HEK293 (cell line): ENCODE data around the gene KCNK6.
A peak's percentile ranks its signal among the peaks of the same experiment; 100 is the strongest.

Source experiments
- GFI1B ChIP-seq: fragments of 450-650 bp; formaldehyde crosslinking; IDR thresholded peaks from 2 replicates; pipeline ENCODE4 v1.5.1; 2016; ENCODE audit warnings: missing biosample characterization, missing genetic modification characterization
- KLF1 ChIP-seq: fragments of 450-650 bp; formaldehyde crosslinking; IDR thresholded peaks from 2 replicates; pipeline ENCODE4 v1.5.1; 2016; ENCODE audit warnings: missing biosample characterization, missing genetic modification characterization
- KLF16 ChIP-seq: fragments of 450-650 bp; formaldehyde crosslinking; IDR thresholded peaks from 2 replicates; pipeline ENCODE4 v1.5.1; 2017; ENCODE audit warnings: missing biosample characterization, missing genetic modification characterization
- KLF8 ChIP-seq: fragments of 450-650 bp; formaldehyde crosslinking; IDR thresholded peaks from 2 replicates; pipeline ENCODE4 v1.5.1; 2016; ENCODE audit warnings: missing biosample characterization, missing genetic modification characterization
- OSR2 ChIP-seq: fragments of 450-650 bp; formaldehyde crosslinking; IDR thresholded peaks from 2 replicates; pipeline ENCODE4 v1.5.1; 2016; ENCODE audit warnings: missing biosample characterization, missing genetic modification characterization
- PRDM1 ChIP-seq: fragments of 450-650 bp; formaldehyde crosslinking; IDR thresholded peaks from 2 replicates; pipeline ENCODE4; 2016; ENCODE audit warnings: missing biosample characterization, missing genetic modification characterization
- YY1 ChIP-seq: fragments of 450-650 bp; formaldehyde crosslinking; IDR thresholded peaks from 2 replicates; pipeline ENCODE4 v1.5.1; 2018; ENCODE audit warnings: missing biosample characterization, missing genetic modification characterization
- ZBTB10 ChIP-seq: fragments of 450-650 bp; formaldehyde crosslinking; IDR thresholded peaks from 2 replicates; pipeline ENCODE4 v1.5.1; 2016; ENCODE audit warnings: missing biosample characterization, missing genetic modification characterization
- ZBTB44 ChIP-seq: fragments of 450-650 bp; IDR thresholded peaks from 2 replicates; pipeline ENCODE4 v1.5.1; 2018; ENCODE audit warnings: missing biosample characterization, mild to moderate bottlenecking, missing genetic modification characterization
- ZBTB7A ChIP-seq: fragments of 450-650 bp; formaldehyde crosslinking; IDR thresholded peaks from 2 replicates; pipeline ENCODE4 v1.5.1; 2016; ENCODE audit warnings: low read depth, missing biosample characterization, missing genetic modification characterization
- ZNF214 ChIP-seq: fragments of 450-650 bp; formaldehyde crosslinking; IDR thresholded peaks from 2 replicates; pipeline ENCODE4 v1.5.1; 2017; ENCODE audit warnings: missing biosample characterization, mild to moderate bottlenecking, missing genetic modification characterization, borderline replicate concordance
- ZNF324 ChIP-seq: fragments of 450-650 bp; formaldehyde crosslinking; IDR thresholded peaks from 2 replicates; pipeline ENCODE4 v1.5.1; 2016; ENCODE audit warnings: missing biosample characterization, missing genetic modification characterization
- ZNF350 ChIP-seq: fragments of 450-650 bp; formaldehyde crosslinking; IDR thresholded peaks from 2 replicates; pipeline ENCODE4 v1.5.0; 2017; ENCODE audit warnings: missing biosample characterization, mild to moderate bottlenecking, missing genetic modification characterization
- ZNF394 ChIP-seq: fragments of 450-650 bp; formaldehyde crosslinking; IDR thresholded peaks from 2 replicates; pipeline ENCODE4 v1.5.1; 2016; ENCODE audit warnings: missing biosample characterization, missing genetic modification characterization, mild to moderate bottlenecking, moderate library complexity, borderline replicate concordance
- ZNF398 ChIP-seq: fragments of 450-650 bp; formaldehyde crosslinking; IDR thresholded peaks from 2 replicates; pipeline ENCODE4 v1.5.1; 2017; ENCODE audit warnings: missing biosample characterization, missing genetic modification characterization
- ZNF423 ChIP-seq: fragments of 450-650 bp; formaldehyde crosslinking; IDR thresholded peaks from 2 replicates; pipeline ENCODE4 v1.5.1; 2016; ENCODE audit warnings: missing biosample characterization, missing genetic modification characterization
- ZNF449 ChIP-seq: fragments of 450-650 bp; formaldehyde crosslinking; IDR thresholded peaks from 2 replicates; pipeline ENCODE4 v1.5.1; 2017; ENCODE audit warnings: missing biosample characterization, mild to moderate bottlenecking, missing genetic modification characterization, moderate library complexity
- ZNF488 ChIP-seq: fragments of 450-650 bp; formaldehyde crosslinking; IDR thresholded peaks from 2 replicates; pipeline ENCODE4 v1.5.1; 2016; ENCODE audit warnings: missing biosample characterization, missing genetic modification characterization
- ZNF510 ChIP-seq: fragments of 450-650 bp; formaldehyde crosslinking; IDR thresholded peaks from 2 replicates; pipeline ENCODE4 v1.5.1; 2018; ENCODE audit warnings: mild to moderate bottlenecking, missing genetic modification characterization, missing biosample characterization; ENCODE audit not compliant: insufficient replicate concordance
- ZNF513 ChIP-seq: fragments of 450-650 bp; IDR thresholded peaks from 2 replicates; pipeline ENCODE4 v1.5.1; 2018; ENCODE audit warnings: missing biosample characterization, missing genetic modification characterization
- ZNF529 ChIP-seq: fragments of 450-650 bp; formaldehyde crosslinking; IDR thresholded peaks from 2 replicates; pipeline ENCODE4 v1.5.1; 2017; ENCODE audit warnings: missing genetic modification characterization, missing biosample characterization; ENCODE audit not compliant: insufficient replicate concordance
- ZNF530 ChIP-seq: fragments of 450-650 bp; formaldehyde crosslinking; IDR thresholded peaks from 2 replicates; pipeline ENCODE4 v1.5.1; 2016; ENCODE audit warnings: low read depth, missing biosample characterization, missing genetic modification characterization
- ZNF585B ChIP-seq: fragments of 450-650 bp; formaldehyde crosslinking; IDR thresholded peaks from 2 replicates; pipeline ENCODE4 v1.5.1; 2016; ENCODE audit warnings: missing biosample characterization, missing genetic modification characterization
- ZNF596 ChIP-seq: fragments of 450-650 bp; IDR thresholded peaks from 2 replicates; pipeline ENCODE4 v1.5.0; 2018; ENCODE audit warnings: missing biosample characterization, mild to moderate bottlenecking, missing genetic modification characterization, moderate library complexity
- ZNF600 ChIP-seq: fragments of 450-650 bp; formaldehyde crosslinking; IDR thresholded peaks from 2 replicates; pipeline ENCODE4 v1.5.1; 2016; ENCODE audit warnings: missing biosample characterization, missing genetic modification characterization
- ZNF621 ChIP-seq: fragments of 450-650 bp; formaldehyde crosslinking; IDR thresholded peaks from 2 replicates; pipeline ENCODE4 v1.5.1; 2017; ENCODE audit warnings: missing biosample characterization, missing genetic modification characterization
- ZNF76 ChIP-seq: fragments of 450-650 bp; formaldehyde crosslinking; IDR thresholded peaks from 2 replicates; pipeline ENCODE4; 2016; ENCODE audit warnings: low read depth, missing biosample characterization, missing genetic modification characterization, borderline replicate concordance
- ZNF785 ChIP-seq: fragments of 450-650 bp; formaldehyde crosslinking; IDR thresholded peaks from 2 replicates; pipeline ENCODE4 v1.5.1; 2016; ENCODE audit warnings: missing biosample characterization, missing genetic modification characterization
- ZNF792 ChIP-seq: fragments of 450-650 bp; formaldehyde crosslinking; IDR thresholded peaks from 2 replicates; pipeline ENCODE4 v1.5.1; 2016; ENCODE audit warnings: missing biosample characterization, missing genetic modification characterization

KCNK6 gene

GRCh38 chr19:38360839-38361631 is 41.4 kb downstream of the KCNK6 start (continued):
- TF ChIP-seq ZNF513 (tag by site-specific recombination) (no peak), GFI1B (tag by site-specific recombination) (no peak), ZNF785 (no peak), ZNF792 (tag by site-specific recombination) (0 out of 2 replicates have a peak, but pooled peaks have one; percentile 28), ZNF423 (peak; percentile 52; the same call in 1 of the 2 replicates), ZBTB44 (tag by site-specific recombination) (no peak), OSR2 (tag by site-specific recombination) (no peak), ZNF398 (tag by site-specific recombination) (peak; percentile 4; the same call in 1 of the 2 replicates), ZBTB7A (tag by site-specific recombination) (0 out of 2 replicates have a peak, but pooled peaks have one; percentile 33), ZNF585B (tag by site-specific recombination) (no peak), ZNF510 (tag by site-specific recombination) (no peak), KLF16 (tag by site-specific recombination) (peak; percentile 78; the same call in 1 of the 2 replicates), ZNF324 (tag by site-specific recombination) (no peak), ZNF621 (tag by site-specific recombination) (0 out of 2 replicates have a peak, but pooled peaks have one; percentile 21), ZNF76 (tag by site-specific recombination) (peak; percentile 10; the same call in 1 of the 2 replicates), ZBTB10 (no peak), ZNF350 (tag by site-specific recombination) (no peak), ZNF596 (tag by site-specific recombination) (no peak), KLF1 (tag by site-specific recombination) (peak; percentile 16; the same call in 1 of the 2 replicates), PRDM1 (tag by site-specific recombination) (0 out of 2 replicates have a peak, but pooled peaks have one; percentile 6), ZNF488 (tag by site-specific recombination) (0 out of 2 replicates have a peak, but pooled peaks have one; percentile 11), ZNF214 (tag by site-specific recombination) (no peak), ZNF529 (no peak), ZNF600 (tag by site-specific recombination) (peak; percentile 89), ZNF394 (tag by site-specific recombination) (no peak), ZNF449 (tag by site-specific recombination) (peak; percentile 71), ZNF530 (tag by site-specific recombination) (no peak), KLF8 (tag by site-specific recombination) (no peak; the same call in 1 of the 2 replicates), YY1 (tag by site-specific recombination) (no peak)
